UCSD-AML1 (cell line): ENCODE data around the gene SHQ1.
"Not testable (repeated sequence)": the region's sequence is repeated elsewhere in the genome, so short reads cannot be mapped to it uniquely, and the experiment has no call there.

ENCODE experiments used
- DNase-seq: peaks from one replicate; lab custom pipeline; 2025; ENCODE audit not compliant: unreplicated experiment; lab: John Stamatoyannopoulos, UW

SHQ1 gene

GRCh38 chr3:72754582-72754981 lies 93.7 kb downstream of the SHQ1 start:
- no peak for DNase-seq

GRCh38 chr3:72753495-72753894 lies 94.8 kb downstream of the SHQ1 start:
- no peak for DNase-seq

DNA sequence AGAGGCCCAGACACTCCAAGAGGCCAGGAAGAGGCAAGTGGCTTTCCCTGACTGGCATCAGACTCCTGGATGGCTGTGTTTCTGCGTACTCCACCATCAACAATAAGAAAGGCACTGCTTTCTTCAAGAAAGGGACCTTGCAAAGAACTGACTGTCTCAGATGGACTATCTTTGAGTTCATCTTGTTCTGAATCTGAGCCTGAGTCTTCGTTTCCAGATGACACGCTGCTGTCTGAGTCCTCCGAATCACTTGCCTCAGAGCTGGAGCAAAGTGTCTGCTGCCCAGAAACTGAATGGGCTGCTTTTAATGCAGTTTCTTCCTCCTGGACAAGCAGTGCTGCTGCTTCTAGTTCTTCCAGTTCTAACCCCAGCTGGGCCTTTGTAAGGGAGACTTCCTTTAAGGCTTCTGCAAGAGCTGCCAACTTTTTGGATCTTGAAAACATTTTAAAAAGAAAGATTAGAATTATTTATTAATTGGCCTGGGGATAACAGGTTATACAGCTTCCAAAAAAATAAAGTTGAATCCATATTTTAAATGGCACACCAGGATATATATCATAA lies 97.8 kb downstream of the SHQ1 start:
- no peak for DNase-seq

DNA sequence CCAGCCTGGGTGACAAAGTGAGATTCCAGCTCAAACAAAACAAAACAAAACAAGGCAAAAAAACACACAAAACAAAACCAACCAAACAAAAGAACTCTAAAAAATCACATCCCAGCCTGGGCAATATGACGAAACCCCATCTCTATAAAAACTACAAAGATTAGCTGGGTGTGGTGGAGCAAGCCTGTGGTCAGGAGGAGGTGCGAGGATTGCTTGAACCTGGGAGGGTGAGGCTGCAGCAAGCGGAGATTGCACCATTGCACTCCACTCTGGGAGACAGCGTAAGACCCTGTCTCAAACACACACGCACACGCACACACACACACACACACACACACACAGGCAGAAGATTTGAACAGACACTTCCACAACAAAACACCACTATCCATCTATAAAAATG lies 99.6 kb downstream of the SHQ1 start:
- DNase-seq, result no peak

GRCh38 chr3:72746430-72747411 lies 101.5 kb downstream of the SHQ1 start:
- no peak for DNase-seq

DNA sequence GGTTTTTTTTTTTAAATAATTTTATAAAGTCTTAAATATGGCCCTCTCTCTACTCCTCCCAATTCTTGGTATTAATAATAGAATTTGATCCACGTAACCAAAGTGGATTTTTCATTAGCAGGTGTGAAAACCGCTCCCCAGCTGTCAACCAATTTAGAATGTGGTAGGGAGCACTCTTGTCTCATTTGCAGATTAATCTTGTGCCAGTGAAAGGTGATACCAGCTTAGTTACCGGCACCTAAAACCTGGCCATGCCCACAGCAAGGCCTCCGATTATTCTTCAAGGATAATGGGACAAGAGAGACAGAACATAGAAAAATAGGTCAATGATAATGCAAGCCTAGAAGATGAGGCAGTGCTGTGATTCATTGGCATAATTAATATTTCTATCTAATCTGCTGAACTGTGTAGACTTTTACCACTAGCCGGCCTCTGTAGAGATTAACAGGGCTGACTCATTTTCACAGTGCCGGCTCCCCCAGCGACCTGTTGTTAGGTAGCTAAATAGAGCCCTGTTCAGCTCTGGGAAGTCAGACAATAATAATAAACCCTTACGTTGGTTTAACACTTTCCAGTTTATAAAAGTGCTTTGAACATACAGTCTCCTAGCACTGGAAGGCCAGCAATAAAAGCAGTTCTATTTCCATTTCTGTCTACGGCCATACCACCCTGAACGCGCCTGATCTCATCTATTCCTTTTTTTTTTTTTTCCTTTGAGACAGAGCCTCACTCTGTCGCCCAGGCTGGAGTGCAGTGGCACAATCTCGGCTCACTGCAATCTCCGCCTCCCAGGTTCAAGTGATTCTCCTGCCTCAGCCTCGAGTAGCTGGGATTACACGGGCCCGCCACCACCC lies 102.9 kb downstream of the SHQ1 start:
- no peak for DNase-seq

DNA sequence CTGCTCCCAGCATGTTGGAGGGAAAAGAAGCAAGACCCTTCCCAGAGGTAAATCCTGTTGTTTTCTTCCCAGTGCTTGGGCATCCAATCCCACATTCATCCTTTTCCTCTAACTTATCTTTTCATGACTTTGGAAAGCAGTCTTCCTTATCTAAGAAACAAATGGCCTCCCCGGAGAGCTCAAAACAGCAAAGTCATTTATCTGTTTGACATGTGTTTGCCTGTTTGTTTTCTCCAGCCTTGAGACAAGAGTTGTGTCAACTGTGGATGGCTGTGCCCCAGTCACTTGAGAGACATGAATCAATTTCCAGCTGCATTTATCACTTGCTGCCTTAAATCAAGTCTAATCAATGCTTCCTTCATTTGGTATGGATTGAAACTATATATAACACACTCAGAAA lies 103.9 kb downstream of the SHQ1 start:
- DNase-seq, result no peak

GRCh38 chr3:72739531-72740466 lies 108.4 kb downstream of the SHQ1 start:
- DNase-seq, result no peak

- no peak for DNase-seq
These were observed 109.3 kb downstream of the SHQ1 start for GRCh38 chr3:72738752-72739530.

DNA sequence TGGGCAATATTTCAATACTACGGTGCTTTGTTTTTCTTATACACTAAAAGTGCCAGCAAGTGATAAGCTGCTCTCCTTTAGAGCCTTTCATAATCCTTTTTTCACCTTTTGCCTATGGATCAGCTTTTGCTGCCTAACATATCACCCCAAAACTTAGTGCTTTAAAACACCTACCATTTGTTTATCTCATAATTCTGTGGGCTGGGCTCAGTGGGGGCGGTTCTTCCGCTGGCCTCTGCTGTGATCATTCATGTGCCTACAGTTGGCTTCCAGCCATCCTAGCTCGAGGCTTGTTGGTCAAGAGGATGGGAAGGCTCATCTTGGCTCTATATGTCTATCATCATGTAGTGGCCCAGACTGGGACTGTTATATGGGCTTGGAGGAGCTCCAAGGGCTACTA lies 113.2 kb downstream of the SHQ1 start:
- DNase-seq, result not testable (repeated sequence)

DNA sequence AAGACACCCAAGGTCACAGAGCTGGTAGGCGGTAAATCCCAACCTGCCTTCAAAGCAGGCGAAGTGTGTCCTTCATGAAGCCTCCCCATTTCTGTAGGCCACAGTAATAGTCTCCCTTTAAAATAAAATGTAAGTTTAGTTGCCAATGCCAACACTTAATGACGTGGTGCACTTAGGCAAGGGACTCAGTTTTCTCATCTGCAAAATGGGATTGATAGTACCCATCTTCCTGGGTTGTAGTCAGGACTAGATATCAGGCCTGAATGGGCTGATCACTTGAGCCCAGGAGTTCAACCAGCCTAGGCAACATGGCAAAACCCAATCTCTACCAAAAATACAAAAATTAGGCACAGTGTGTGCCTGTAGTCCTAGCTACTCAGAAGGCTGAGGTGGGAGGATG lies 114.6 kb downstream of the SHQ1 start:
- no peak for DNase-seq

- DNase-seq, result not testable (repeated sequence)
These were observed 115.4 kb downstream of the SHQ1 start for GRCh38 chr3:72732666-72733345.

- DNase-seq, result no peak
These were observed 119.2 kb downstream of the SHQ1 start for GRCh38 chr3:72728958-72729467.

DNA sequence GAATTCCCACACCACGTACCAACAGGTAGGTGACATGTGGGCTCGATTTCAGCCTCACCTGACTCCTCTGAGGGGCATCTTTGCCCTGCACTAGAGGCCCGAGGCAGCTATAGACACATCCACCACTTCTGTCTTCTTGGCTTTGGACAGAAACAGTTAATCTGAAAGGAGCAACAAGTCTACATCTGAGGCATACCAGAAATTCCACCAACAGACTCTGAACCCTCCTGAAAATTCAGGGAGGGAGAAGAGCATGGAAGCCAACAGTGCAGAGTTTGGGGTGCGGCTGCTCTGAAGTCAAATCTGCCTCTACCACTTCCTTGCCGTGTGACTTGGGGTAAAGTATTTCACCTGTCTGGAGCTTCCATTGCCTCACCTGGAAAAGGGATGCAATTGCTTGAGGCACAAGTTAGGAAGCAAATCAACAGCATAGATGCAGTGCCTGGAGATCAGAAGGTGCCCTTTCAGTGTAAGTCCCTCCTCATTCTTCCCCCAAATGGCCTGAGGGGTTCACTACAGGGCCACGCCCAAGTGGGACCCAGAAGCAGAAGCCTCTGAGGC lies 119.8 kb downstream of the SHQ1 start:
- no peak for DNase-seq

GRCh38 chr3:72727726-72728125 lies 120.5 kb downstream of the SHQ1 start:
- no peak for DNase-seq

GRCh38 chr3:72727172-72727571 lies 121.1 kb downstream of the SHQ1 start:
- DNase-seq, result no peak

DNA sequence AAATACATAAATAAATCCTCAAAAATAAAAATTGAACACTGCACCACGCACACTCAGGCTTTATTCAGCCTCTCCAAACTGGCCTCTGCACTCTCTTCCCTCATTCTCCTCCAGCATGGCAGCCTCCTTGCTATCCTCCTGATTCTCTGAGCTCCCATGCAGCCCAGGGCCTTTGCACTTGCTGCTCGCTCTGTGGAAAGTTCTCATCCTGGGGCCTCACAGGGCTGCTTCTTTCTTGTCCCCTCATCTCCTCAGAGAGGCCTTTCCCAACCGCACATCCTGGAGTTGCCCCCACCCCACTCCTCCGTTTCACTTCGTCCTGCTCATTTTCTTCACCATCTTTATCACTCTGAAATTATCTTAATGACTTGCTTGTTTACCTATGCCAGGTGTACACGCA lies 123.0 kb downstream of the SHQ1 start:
- DNase-seq, result no peak

- DNase-seq, result no peak
These were observed 124.2 kb downstream of the SHQ1 start for GRCh38 chr3:72724070-72724469.
